Activated CD8-positive, alpha-beta memory T cell treated with anti-CD3 and anti-CD28 coated beads for 24 hours (primary cell): ENCODE results near the gene MYOM1.
A peak's percentile ranks its signal among the peaks of the same experiment; 100 is the strongest.
"Not testable (repeated sequence)": the region's sequence is repeated elsewhere in the genome, so short reads cannot be mapped to it uniquely, and the experiment has no call there.

ENCODE experiments used
- DNase-seq: peaks from one replicate; pipeline ENCODE4 v3.0.0-alpha.2; 2020

MYOM1 gene

DNA sequence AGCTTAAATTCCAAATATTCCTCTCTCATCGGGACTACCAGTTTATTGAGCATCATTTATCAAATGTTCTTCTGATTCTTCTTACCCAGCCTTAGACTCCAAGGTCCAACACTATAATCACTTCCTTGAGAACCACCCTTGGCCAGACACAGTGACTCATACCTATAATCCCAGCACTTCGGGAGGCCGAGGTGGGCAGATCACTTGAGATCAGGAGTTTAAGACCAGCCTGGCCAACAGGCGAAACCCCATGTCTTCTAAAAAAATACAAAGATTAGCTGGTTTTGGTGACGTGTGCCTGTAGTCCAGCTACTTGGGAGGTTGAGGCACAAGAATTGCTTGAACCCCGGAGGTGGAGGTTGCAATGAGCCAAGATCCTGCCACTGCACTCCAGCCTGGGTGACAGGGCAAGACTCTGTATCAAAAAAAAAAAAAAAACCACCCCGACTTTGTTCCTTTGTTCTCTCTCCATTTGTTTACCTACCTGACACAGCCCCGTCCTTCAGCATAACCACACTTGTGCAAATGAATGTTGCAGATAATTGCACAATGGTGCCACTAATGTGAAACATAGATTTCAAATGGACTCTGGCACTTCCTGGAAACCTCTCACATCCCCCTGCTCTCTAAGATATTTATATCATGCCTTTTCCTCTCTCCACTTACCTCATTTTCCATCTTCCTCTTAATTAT lies 167.9 kb downstream of the MYOM1 start:
- DNase-seq = no peak

- DNase-seq = not testable (repeated sequence)
These were observed 169.8 kb downstream of the MYOM1 start for GRCh38 chr18:3049897-3050454.

DNA sequence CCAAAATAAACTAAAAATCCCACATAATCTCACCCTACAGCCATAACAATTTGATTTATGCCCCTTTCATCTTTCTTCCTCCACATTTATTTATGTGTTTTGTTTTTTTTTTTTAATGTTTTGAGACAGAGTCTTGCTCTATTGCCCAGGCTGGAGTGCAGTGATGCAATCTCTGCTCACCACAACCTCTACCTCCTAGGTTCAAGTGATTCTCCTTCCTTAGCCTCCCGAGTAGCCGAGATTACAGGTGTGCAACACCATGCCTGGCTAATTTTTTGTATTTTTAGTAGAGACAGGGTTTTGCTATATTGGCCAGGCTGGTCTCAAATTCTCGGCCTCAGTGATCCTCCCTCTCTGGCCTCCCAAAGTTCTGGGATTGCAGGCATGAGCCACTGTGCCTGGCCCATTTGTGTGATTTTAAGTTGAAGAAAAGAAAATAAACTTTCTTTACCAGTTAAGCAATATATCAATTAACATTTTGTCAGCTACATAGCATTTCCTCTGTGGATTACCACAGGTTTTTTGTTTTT lies 170.9 kb downstream of the MYOM1 start:
- DNase-seq = no peak

DNA sequence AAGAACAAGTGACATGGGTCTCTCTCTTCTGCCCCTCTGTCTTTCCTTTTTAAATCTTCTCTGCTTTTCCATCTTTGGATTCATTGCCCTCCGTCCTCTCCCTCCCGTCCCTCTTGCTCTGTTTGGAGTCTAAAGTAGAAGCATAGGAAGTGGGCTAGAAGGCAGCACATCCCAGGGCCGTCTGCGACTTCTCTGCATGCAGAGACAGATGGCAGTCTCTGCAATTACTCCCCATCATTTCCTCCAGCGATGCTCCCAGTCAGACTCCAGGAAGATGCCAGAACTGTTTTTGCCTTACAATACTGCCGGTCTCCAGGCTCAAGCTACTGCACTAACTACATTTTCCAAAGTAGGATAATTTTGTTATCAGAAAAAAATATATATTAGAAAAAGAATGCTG lies 171.6 kb downstream of the MYOM1 start:
- DNase-seq = no peak

DNA sequence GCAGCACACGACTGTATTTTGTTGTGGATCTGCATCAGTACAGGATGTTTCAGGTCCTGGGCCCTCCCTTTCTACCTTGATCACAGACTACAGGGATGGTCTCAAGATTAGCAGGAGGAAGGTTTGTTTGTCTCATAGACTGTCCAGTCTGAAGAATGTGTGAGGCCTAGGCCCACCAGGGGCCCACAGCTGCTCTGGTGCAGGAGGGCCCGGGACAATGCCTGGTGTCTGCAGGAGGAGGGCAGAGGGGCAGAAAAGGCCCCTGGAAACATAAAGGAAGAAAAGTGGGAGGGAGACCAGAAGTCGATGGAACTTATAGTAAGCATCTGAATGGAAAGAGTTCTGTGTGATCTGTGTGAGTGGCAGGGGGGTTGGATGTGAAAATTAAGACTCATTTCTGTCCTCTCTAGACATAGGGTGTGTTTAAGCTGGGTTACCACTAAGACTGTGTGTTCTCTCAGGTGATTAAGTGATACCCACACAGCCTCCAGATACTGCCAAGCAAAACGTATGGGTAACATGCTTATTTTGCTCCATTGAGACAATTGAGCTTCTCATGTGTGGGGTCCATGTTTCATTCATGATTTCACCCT lies 173.5 kb downstream of the MYOM1 start:
- DNase-seq = peak; percentile 57

- peak; percentile 32 for DNase-seq
These were observed 174.7 kb downstream of the MYOM1 start for GRCh38 chr18:3044931-3045698.

DNA sequence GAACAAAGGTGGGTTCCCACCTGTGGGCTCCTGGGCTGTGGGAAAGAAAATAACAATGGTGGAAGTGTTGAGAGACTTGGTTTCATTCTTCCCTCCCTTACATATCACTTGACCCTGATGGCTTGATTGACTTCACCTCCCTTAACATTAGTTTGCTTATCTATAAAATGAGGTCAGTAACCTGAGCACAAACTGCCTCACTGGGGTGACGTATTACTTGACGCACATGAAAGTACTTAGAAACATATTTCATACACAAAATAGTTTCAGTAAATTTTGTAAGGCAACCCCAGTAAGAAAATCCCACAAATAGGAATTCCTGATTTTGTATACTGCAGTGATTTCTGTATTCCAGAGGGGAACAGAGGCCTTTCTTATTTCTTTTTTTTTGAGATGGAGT lies 177.4 kb downstream of the MYOM1 start:
- DNase-seq = peak; percentile 4

DNA sequence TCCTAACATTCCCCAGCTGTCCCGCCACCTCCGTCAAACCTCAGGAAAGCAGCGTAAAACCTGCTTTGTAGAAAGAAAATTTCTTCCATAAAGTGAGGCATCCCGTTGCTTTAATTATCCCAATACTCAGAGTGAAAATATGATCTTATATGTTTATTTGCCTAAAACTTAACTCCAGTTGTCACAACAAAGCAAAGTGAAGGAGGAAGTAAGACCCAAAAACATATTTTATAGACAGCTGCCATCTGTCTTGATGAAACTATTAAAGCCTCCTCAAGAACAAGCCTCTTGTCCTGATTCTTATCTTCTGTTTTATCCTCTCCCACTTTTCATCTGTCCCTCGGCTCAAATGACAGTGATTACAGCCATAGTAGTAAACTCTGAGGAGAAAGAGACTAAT lies 177.9 kb downstream of the MYOM1 start:
- DNase-seq = no peak

DNA sequence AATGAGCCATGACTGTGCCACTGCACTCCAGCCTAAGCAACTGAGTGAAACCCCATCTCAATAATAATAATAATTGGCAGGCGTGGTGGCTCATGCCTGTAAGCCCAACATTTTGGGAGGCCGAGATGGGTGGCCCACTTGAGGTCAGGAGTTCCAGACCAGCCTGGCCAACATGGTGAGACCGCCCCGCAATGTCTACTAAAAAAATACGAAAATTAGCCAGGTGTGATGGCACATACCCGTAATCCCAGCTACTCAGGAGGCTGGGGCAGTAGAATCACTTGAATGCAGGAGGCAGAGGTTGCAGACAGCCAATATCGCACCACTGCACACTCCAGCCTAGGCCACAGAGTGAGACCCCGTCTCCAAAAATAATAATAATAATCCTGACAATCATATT lies 178.9 kb downstream of the MYOM1 start:
- DNase-seq = no peak

DNA sequence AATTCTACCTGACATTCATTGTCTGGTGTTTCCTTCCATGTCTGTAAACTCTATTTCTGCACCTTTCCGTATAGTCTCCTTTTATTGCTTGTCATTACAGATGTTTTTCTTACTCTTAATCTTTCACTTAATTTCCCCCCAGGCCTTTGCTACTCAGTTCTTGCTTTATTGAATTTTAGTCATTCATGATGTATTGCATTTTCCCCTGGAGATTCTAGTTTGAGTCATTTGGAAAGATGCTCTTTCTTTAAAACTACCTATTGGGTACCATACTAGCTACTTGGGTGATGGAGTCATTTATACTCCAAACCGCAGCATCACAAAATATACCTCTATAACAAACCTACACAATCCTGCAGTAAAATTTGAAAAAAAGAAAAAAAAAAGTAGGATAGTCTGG lies 179.6 kb downstream of the MYOM1 start:
- no peak for DNase-seq

DNA sequence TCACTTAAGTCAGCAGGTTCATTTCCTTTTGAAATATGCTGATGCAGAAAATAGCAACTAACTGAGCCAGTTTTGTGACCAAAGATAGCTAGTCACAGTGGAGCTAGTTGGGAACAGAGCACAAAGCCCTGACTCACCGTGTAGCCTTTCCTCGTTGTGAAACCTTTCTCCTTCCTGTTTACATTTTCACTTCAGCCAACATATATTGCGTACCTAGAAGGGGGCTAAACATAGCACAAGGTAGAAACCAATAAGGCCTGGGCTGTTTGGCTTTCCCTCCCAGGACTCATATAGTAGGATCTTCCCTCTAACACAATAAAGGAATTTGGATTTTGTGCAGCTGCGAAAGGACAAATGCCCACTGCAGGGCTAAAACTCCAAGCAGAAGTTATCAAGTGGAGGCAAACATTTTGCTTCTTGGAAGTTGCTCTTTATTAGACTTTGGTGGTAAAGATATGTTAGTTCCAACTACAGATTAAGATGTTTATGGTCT lies 182.3 kb downstream of the MYOM1 start:
- peak; percentile 42 for DNase-seq

DNA sequence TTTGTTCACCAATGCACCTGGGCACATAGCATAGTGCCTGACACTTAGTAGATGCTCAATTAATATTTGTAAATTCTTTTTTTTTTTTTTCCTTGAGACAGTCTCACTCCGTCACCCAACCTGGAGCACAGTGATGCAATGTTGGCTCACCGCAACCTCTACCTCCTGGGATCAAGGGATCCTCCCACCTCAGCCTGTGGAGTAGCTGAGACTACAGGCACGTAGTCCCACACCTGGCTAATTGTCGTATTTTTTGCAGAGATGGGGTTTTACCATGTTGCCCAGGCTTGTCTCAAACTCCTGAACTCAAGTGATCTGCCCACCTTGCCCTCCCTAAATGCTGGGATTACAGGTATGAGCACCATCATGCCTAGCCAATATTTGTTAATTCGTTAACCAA lies 183.7 kb downstream of the MYOM1 start:
- peak; percentile 21 for DNase-seq

DNA sequence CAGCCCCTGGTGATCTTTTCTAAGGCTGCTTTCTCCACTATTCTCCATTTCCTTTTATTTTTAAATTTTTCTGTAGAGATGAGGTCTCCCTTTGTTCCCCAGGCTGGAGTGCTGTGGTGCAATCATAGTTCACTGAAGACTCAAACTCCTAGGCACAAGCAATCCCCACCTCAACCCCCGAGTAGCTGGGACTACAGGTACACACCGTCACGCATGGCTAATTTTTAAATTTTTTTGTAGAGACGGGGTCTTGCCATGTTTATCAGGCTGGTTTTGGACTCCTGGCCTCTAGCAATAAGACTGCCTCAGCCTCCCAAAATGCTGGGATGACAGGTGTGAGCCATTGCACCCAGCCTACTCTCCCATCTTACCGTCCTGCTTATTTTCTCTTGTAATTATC lies 184.1 kb downstream of the MYOM1 start:
- DNase-seq = no peak

- DNase-seq = no peak
These were observed 187.0 kb downstream of the MYOM1 start for GRCh38 chr18:3032721-3033120.

GRCh38 chr18:3029215-3029952 lies 190.4 kb downstream of the MYOM1 start:
- no peak for DNase-seq

- not testable (repeated sequence) for DNase-seq
These were observed 191.7 kb downstream of the MYOM1 start for GRCh38 chr18:3028115-3028514.

GRCh38 chr18:3027370-3027891 lies 192.3 kb downstream of the MYOM1 start:
- DNase-seq = no peak

- no peak for DNase-seq
These were observed 194.2 kb downstream of the MYOM1 start for GRCh38 chr18:3025544-3025943.

DNA sequence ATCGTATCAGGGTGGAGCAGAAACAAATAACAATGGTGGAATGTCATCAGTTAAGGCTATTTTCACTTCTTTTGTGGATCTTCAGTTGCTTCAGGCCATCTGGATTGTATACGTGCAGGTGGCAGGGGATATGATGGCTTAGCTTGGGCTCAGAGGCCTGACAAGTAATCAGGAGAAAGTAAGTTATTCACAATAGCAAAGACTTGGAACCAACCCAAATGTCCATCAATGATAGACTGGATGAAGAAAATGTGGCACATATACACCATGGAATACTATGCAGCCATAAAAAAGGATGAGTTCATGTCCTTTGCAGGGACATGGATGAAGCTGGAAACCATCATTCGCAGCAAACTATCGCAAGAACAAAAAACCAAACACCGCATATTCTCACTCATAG lies 196.2 kb downstream of the MYOM1 start:
- not testable (repeated sequence) for DNase-seq
